ENCODE results near the gene KRTCAP2.

Gene KRTCAP2

GRCh38 chr1:155205969-155206593, 33.0 kb upstream of the KRTCAP2 start:
- H3K4me3 ChIP-seq (ENCODE audit: low read depth, low read length): no peak overlapping the region
- no peak for DNase-seq (ENCODE audit: low read depth, low spot score)
- CTCF ChIA-PET: interaction anchor here (1.1 to 9.4 kb wide), 11 partner anchors 11 to 442 kb away, joined by 3 to 144 read pairs (median 8); partner anchors contain the start of gene FDPS
- TF ChIP-seq CTCF (IDR thresholded peaks at IDR 0.05; ENCODE audit: insufficient read depth, low read length, missing control alignments): no peak
- POLR2A ChIA-PET: interaction anchor here (4.3 kb wide), 1 partner anchor 11 kb away, joined by 45 read pairs; no protein-coding TSS in a partner anchor

GRCh38 chr1:155205035-155205434, 31.9 kb upstream of the KRTCAP2 start:
- ChIA-PET CTCF (interaction anchor here (1.6 to 9.4 kb wide), 5 partner anchors 10 to 46 kb away, joined by 7 to 144 read pairs (median 28); a partner anchor contains a TSS), POLR2A (no interaction called here)
- no peak for TF ChIP-seq CTCF (IDR thresholded peaks at IDR 0.05; ENCODE audit: insufficient read depth, low read length, missing control alignments)
- H3K4me3 ChIP-seq (ENCODE audit: low read depth, low read length): no peak overlapping the region
- DNase-seq (ENCODE audit: low read depth, low spot score): no peak

- TF ChIP-seq CTCF (IDR thresholded peaks at IDR 0.05; ENCODE audit: insufficient read depth, low read length, missing control alignments): no peak
- no peak overlapping the region for H3K4me3 ChIP-seq (ENCODE audit: low read depth, low read length)
- CTCF ChIA-PET: interaction anchor here (1.2 to 9.4 kb wide), 6 partner anchors 7 to 49 kb away, joined by 4 to 144 read pairs (median 11); no protein-coding TSS in a partner anchor
- POLR2A ChIA-PET: interaction anchor here (0.9 kb wide), 1 partner anchor 59 kb away, joined by 3 read pairs; the partner anchor contains the start of gene SCAMP3
- no peak for DNase-seq (ENCODE audit: low read depth, low spot score)
Observed at GRCh38 chr1:155202731-155203515, 29.8 kb upstream of the KRTCAP2 start.

GRCh38 chr1:155202198-155202597, 29.1 kb upstream of the KRTCAP2 start:
- CTCF ChIA-PET: interaction anchor here (1.4 to 9.1 kb wide), 3 partner anchors 7 to 48 kb away, joined by 6 to 144 read pairs (median 16); no protein-coding TSS in a partner anchor
- POLR2A ChIA-PET: no interaction called here
- H3K4me3 ChIP-seq (ENCODE audit: low read depth, low read length): no peak overlapping the region
- no peak for DNase-seq (ENCODE audit: low read depth, low spot score)
- TF ChIP-seq CTCF (IDR thresholded peaks at IDR 0.05; ENCODE audit: insufficient read depth, low read length, missing control alignments): no peak

- no peak overlapping the region for H3K4me3 ChIP-seq (ENCODE audit: low read depth, low read length)
- DNase-seq (ENCODE audit: low read depth, low spot score): no peak
- CTCF ChIA-PET: interaction anchor here (1.5 to 2.8 kb wide), 2 partner anchors 26 to 50 kb away, joined by 5 to 16 read pairs; no protein-coding TSS in a partner anchor
- POLR2A ChIA-PET: no interaction called here
- no peak for TF ChIP-seq CTCF (IDR thresholded peaks at IDR 0.05; ENCODE audit: insufficient read depth, low read length, missing control alignments)
Observed at GRCh38 chr1:155200920-155201319, 27.8 kb upstream of the KRTCAP2 start.

- CTCF ChIA-PET: interaction anchor here (8.2 kb wide), 1 partner anchor 6 kb away, joined by 144 read pairs; the partner anchor contains the start of genes MTX1 and THBS3
- no peak for DNase-seq (ENCODE audit: low read depth, low spot score)
- H3K4me3 ChIP-seq (ENCODE audit: low read depth, low read length): no peak overlapping the region
- POLR2A ChIA-PET: no interaction called here
- no peak for TF ChIP-seq CTCF (IDR thresholded peaks at IDR 0.05; ENCODE audit: insufficient read depth, low read length, missing control alignments)
Observed at GRCh38 chr1:155199792-155200191, 26.7 kb upstream of the KRTCAP2 start.
